Stimulated activated CD8-positive, alpha-beta memory T cell treated with anti-CD3 and anti-CD28 coated beads, Interleukin-12 subunit alpha, Interleukin-12 subunit beta, amount 100 ng/mL, for 24 hours (primary cell): ENCODE data around the gene DCLK2.

ENCODE experiments used
- DNase-seq: peaks from one replicate; pipeline ENCODE4 v3.0.0-alpha.2; 2020; ENCODE audit errors: extremely low read depth

The DCLK2 gene

GRCh38 chr4:150078041-150078578, at the start of gene DCLK2:
Gene DCLK2, plus strand, starts transcription at chr4:150078445. Its CDS starts 583 bp downstream, at chr4:150079028.
- DNase-seq, result no peak

GRCh38 chr4:150032541-150032940, 45.7 kb upstream of the DCLK2 start:
- no peak for DNase-seq

- no peak for DNase-seq
Measured at GRCh38 chr4:150033081-150033480, 45.2 kb upstream of the DCLK2 start.

- no peak for DNase-seq
Measured at GRCh38 chr4:150033901-150034300, 44.3 kb upstream of the DCLK2 start.

- no peak for DNase-seq
Measured at GRCh38 chr4:150037251-150037856, 40.9 kb upstream of the DCLK2 start.

- DNase-seq, result no peak
Measured at GRCh38 chr4:150038335-150039076, 39.7 kb upstream of the DCLK2 start.

GRCh38 chr4:150039274-150040127, 38.7 kb upstream of the DCLK2 start:
- no peak for DNase-seq

- DNase-seq, result no peak
Measured at GRCh38 chr4:150044517-150044916, 33.7 kb upstream of the DCLK2 start.

- no peak for DNase-seq
Measured at GRCh38 chr4:150045410-150045809, 32.8 kb upstream of the DCLK2 start.

- no peak for DNase-seq
Measured at GRCh38 chr4:150046728-150047217, 31.5 kb upstream of the DCLK2 start.

GRCh38 chr4:150047546-150047945, 30.7 kb upstream of the DCLK2 start:
- DNase-seq, result no peak

- no peak for DNase-seq
Measured at GRCh38 chr4:150049682-150050081, 28.6 kb upstream of the DCLK2 start.

- DNase-seq, result no peak
Measured at GRCh38 chr4:150050566-150050965, 27.7 kb upstream of the DCLK2 start.

- DNase-seq, result no peak
Measured at GRCh38 chr4:150051111-150051510, 27.1 kb upstream of the DCLK2 start.

GRCh38 chr4:150055467-150055866, 22.8 kb upstream of the DCLK2 start:
- DNase-seq, result no peak

- no peak for DNase-seq
Measured at GRCh38 chr4:150056569-150056968, 21.7 kb upstream of the DCLK2 start.

- DNase-seq, result no peak
Measured at GRCh38 chr4:150061086-150061776, 17.0 kb upstream of the DCLK2 start.

GRCh38 chr4:150063128-150063527, 15.1 kb upstream of the DCLK2 start:
- no peak for DNase-seq

- DNase-seq, result no peak
Measured at GRCh38 chr4:150065740-150066139, 12.5 kb upstream of the DCLK2 start.

GRCh38 chr4:150067859-150068258, 10.4 kb upstream of the DCLK2 start:
- DNase-seq, result no peak

GRCh38 chr4:150068300-150068960, 9.8 kb upstream of the DCLK2 start:
- no peak for DNase-seq
